Testis (tissue), 3 donors: ENCODE measurements around the gene FREM1. TPM values are rescaled to one million over a fixed set of nuclear protein-coding genes. Genes with fewer than 3 reads are reported as not detected.

Source experiments
- DNase-seq: peaks from one replicate; pipeline ENCODE4 v3.0.0-alpha.2; 2019
- H3K27ac ChIP-seq, 2 donors: fragments of 200-600 bp; sonication (generic); one replicate each; pipeline ENCODE4 v1.5.1; 2019
- H3K27me3 ChIP-seq: fragments of 200-600 bp; sonication (generic); one replicate; pipeline ENCODE4 v1.5.1; 2019
- H3K36me3 ChIP-seq: fragments of 200-600 bp; sonication (generic); one replicate; pipeline ENCODE4 v1.5.1; 2017; ENCODE audit warnings: low read depth; ENCODE audit errors: missing control alignments
- H3K4me1 ChIP-seq: fragments of 200-600 bp; sonication (generic); one replicate; pipeline ENCODE4 v1.5.1; 2019
- H3K4me3 ChIP-seq, 2 donors: fragments of 200-600 bp; sonication (generic); one replicate each; pipeline ENCODE4 v1.5.1; 2017 to 2019
- H3K9me3 ChIP-seq: fragments of 200-600 bp; sonication (generic); one replicate; pipeline ENCODE4 v1.5.1; 2017
- CTCF ChIP-seq, 3 experiments: fragments of 450-650 bp in 2 of 3; fragments of 200-600 bp in 1 of 3; sonication (generic) in 1 of 3; IDR thresholded peaks; one replicate each; pipeline ENCODE4 v1.5.1; 2016 to 2019; ENCODE audit warnings: antibody characterized with exemption in 3 of 3, mild to moderate bottlenecking in 2 of 3, moderate library complexity in 1 of 3
- POLR2A ChIP-seq: fragments of 450-650 bp; IDR thresholded peaks from one replicate; pipeline ENCODE4 v1.6.1; 2017; ENCODE audit warnings: antibody characterized with exemption, mild to moderate bottlenecking, moderate library complexity
- WGBS, 2 donors: methylation state at CpG; one replicate each; pipeline ENCODE4 v1.1.5; 2018; 5-methylcytosine and 5-hydroxymethylcytosine counted together
- intact Hi-C: fragments of 100-400 bp; cut with DNase I; formaldehyde crosslinking; loops from one replicate; pipeline ENCODE4 v1.15.1; 2023; ENCODE audit warnings: low total_unique reads
- polyA plus RNA-seq: library from polyadenylated mRNA; stranded (reverse); fragments of 350-450 nt; fragmentation: Illumina TruSeq; extraction: RNeasy Lipid Tissue Mini Kit (QIAGEN cat#74804); gene quantifications from one replicate; pipeline ENCODE4 v1.2.3, GENCODE V29; 2014; ENCODE audit warnings: low read depth, low replicate concordance; ENCODE audit not compliant: insufficient read depth
- total RNA-seq, 2 donors: library from RNA; depleted of rRNA; stranded (reverse); fragments of >200 nt; gene quantifications; one replicate each; pipeline ENCODE4 v1.2.3, GENCODE V29; 2016

Gene FREM1
- total and polyA plus RNA-seq, 3 donors from 2014 or later = 4.6 to 14.6 (median 5.7) TPM

- 67 to 82% methylated on average over 5 of the region's 5 CpGs for WGBS, 2 donors
- no peak for DNase-seq
- H3K9me3 ChIP-seq = no peaks in the 10 kb centered on the region
- intact Hi-C loops = no loop called here
- TF ChIP-seq POLR2A (no peak), CTCF (IDR thresholded peaks at IDR 0.05) (no peak)
- H3K27me3 ChIP-seq = no peaks in the 10 kb centered on the region
- no peak overlapping the region for H3K4me3 ChIP-seq
- no peaks in the 10 kb centered on the region for H3K36me3 ChIP-seq
- no peak overlapping the region for H3K27ac ChIP-seq
- peaks cover 3% of the 10 kb centered on the region for H3K4me1 ChIP-seq
Measured at GRCh38 chr9:14907360-14907685, 2.9 kb downstream of the FREM1 start.

GRCh38 chr9:14906644-14907359, 3.4 kb downstream of the FREM1 start:
- no peak for DNase-seq
- peaks cover 3% of the 10 kb centered on the region for H3K4me1 ChIP-seq
- H3K27ac ChIP-seq = no peak overlapping the region
- H3K9me3 ChIP-seq = no peaks in the 10 kb centered on the region
- TF ChIP-seq POLR2A = no peak
- TF ChIP-seq CTCF (IDR thresholded peaks at IDR 0.05) = no peak
- no peak overlapping the region for H3K4me3 ChIP-seq
- WGBS, 2 donors = 42 to 51% methylated on average over 2 of the region's 2 CpGs
- H3K36me3 ChIP-seq = no peaks in the 10 kb centered on the region
- intact Hi-C loops = no loop called here
- no peaks in the 10 kb centered on the region for H3K27me3 ChIP-seq

- Histone ChIP-seq H3K27ac (no peak overlapping the region), H3K27me3 (no peaks in the 10 kb centered on the region), H3K4me1 (peaks cover 3% of the 10 kb centered on the region), H3K4me3 (no peak overlapping the region), H3K36me3 (no peaks in the 10 kb centered on the region), H3K9me3 (no peaks in the 10 kb centered on the region)
- DNase-seq = no peak
- WGBS, 2 donors = 79% methylated on average over 5 of the region's 5 CpGs
- no peak for TF ChIP-seq POLR2A
- no peak for TF ChIP-seq CTCF (IDR thresholded peaks at IDR 0.05)
- intact Hi-C loops = no loop called here
Measured at GRCh38 chr9:14906000-14906399, 4.2 kb downstream of the FREM1 start.

- WGBS, 2 donors = 72 to 78% methylated on average over 1 of the region's 1 CpG
- Histone ChIP-seq H3K9me3 (no peaks in the 10 kb centered on the region), H3K4me3 (no peak overlapping the region), H3K27me3 (no peaks in the 10 kb centered on the region), H3K27ac (no peak overlapping the region), H3K36me3 (no peaks in the 10 kb centered on the region), H3K4me1 (peaks cover 3% of the 10 kb centered on the region)
- TF ChIP-seq POLR2A (no peak), CTCF (IDR thresholded peaks at IDR 0.05) (no peak)
- intact Hi-C loops = no loop called here
- DNase-seq = no peak
Measured at GRCh38 chr9:14903040-14903439, 7.2 kb downstream of the FREM1 start.

- Histone ChIP-seq H3K4me1 (peaks cover 3% of the 10 kb centered on the region), H3K36me3 (no peaks in the 10 kb centered on the region), H3K9me3 (no peaks in the 10 kb centered on the region), H3K27me3 (no peaks in the 10 kb centered on the region), H3K4me3 (no peak overlapping the region), H3K27ac (no peak overlapping the region)
- TF ChIP-seq POLR2A (no peak), CTCF (IDR thresholded peaks at IDR 0.05) (no peak)
- no peak for DNase-seq
- 94 to 100% methylated on average over 1 of the region's 1 CpG for whole genome bisulfite sequencing, 2 donors
- intact Hi-C loops = no loop called here
Measured at GRCh38 chr9:14902561-14902960, 7.7 kb downstream of the FREM1 start.
